MM.1S (cell line): Measurements from ENCODE around the gene YIPF3.

Experiments
- EZH2 ChIP-seq: fragments of 300-600 bp; sonication (generic); optimal IDR thresholded peaks from 2 replicates; pipeline ENCODE3; 2017; ENCODE audit warnings: low read depth, mild to moderate bottlenecking, antibody characterized with exemption, low read length, mixed read lengths
- TF ChIP-seq, protein P1 (sequence below): fragments of 300-600 bp; sonication (generic); IDR thresholded peaks from 2 replicates; pipeline ENCODE4 v1.5.1; 2016; ENCODE audit warnings: antibody characterized with exemption, low read length, mixed read lengths

DNA sequence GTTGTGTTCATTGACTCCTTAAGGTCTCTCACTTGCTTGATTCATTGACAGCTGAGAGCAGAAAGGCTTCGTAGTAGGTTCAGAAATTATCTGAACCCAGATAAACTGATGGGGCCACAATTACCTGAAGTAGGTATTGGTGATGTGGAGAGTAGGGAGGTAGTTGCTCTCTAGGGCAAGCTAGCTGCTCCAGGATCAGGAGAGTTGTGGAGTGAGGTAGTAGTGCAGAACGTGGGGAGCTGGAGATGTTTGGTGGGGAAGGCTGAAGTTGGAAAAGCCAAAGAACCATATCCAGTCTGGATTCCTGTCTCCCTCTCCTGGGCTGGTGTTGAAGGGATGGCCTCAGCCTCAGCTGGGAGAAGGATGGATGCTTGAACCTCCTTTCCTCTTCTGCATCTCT, 23.5 kb downstream of the YIPF3 start:
- TF ChIP-seq, protein P1, sequence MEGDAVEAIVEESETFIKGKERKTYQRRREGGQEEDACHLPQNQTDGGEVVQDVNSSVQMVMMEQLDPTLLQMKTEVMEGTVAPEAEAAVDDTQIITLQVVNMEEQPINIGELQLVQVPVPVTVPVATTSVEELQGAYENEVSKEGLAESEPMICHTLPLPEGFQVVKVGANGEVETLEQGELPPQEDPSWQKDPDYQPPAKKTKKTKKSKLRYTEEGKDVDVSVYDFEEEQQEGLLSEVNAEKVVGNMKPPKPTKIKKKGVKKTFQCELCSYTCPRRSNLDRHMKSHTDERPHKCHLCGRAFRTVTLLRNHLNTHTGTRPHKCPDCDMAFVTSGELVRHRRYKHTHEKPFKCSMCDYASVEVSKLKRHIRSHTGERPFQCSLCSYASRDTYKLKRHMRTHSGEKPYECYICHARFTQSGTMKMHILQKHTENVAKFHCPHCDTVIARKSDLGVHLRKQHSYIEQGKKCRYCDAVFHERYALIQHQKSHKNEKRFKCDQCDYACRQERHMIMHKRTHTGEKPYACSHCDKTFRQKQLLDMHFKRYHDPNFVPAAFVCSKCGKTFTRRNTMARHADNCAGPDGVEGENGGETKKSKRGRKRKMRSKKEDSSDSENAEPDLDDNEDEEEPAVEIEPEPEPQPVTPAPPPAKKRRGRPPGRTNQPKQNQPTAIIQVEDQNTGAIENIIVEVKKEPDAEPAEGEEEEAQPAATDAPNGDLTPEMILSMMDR = no peak
- TF ChIP-seq EZH2 = no peak
